Measurements from ENCODE around the gene PYGO2.

PYGO2 gene

DNA sequence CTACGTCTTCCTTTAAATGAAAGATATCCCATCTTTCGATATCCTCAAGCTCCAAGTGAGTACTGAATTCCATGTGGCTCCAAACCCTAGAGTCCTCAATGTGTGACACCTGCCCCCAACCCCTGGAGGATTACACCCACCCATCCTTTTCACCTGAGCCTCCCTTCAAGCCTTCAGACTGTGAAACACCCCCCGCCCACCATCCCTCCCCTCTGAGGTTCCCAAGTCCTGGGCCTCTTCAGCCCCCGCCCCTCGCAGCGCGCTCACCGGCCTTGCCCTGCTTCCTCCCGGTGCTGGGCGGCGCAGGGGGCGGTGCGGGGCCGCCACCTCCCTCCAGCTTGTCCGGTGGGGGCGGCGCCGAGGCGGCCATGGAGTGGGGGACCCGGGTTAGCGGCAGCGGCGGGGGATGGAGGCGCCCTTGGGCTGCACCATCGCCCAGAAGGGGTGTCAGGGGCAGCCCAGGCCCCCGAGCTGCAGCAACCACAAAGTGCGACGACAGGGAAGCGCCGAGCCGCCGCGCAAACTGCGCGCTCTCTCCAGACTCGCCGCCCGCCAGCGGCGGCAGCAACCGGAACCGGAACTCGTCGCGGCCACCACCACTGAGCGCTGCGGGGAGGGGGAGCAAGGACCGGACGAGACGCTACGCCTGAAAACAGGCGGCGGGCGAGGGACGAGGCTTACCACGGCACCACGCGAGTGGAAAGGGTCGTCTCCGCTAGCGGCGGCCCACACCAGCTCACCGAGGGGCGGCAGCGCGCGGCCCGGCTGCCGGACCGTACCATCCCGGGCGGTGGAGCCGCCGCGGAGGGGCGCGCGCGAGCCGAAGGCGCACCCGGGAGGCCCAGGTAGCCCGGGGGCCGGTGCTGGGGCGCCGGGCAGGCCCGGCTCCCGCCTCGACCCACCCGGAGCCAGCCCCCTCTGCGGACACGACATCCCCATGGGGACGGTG lies at the start of gene PYGO2:
TSS of gene PYGO2 (minus strand) at position 576 of the 949 bp plus-strand sequence. CDS start at position 370, 206 bp downstream.
- peak; percentile 48 for DNase-seq (ENCODE audit: low read depth)

DNA sequence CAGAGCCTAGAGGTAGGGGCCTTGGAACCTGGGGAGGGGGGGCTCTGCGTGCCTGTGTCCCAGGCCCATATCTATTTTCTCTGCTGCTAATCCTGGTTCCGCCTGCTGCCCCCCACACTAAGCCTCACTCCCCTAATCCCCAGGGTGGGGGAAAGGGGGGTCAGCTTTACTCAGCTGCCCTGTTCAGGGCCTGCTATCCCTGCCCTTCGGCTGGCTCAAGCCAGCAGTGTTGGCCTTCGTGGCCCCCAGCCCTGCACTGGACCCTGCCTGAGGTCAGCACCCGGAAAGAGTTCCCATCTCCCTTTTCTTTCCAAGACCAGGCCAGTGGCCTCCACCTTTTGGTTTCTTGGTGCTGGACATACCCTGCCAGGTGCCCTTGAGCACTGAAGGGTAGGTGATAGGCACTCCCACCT lies 49.4 kb upstream of the PYGO2 start:
- DNase-seq (ENCODE audit: low read depth) = no peak

DNA sequence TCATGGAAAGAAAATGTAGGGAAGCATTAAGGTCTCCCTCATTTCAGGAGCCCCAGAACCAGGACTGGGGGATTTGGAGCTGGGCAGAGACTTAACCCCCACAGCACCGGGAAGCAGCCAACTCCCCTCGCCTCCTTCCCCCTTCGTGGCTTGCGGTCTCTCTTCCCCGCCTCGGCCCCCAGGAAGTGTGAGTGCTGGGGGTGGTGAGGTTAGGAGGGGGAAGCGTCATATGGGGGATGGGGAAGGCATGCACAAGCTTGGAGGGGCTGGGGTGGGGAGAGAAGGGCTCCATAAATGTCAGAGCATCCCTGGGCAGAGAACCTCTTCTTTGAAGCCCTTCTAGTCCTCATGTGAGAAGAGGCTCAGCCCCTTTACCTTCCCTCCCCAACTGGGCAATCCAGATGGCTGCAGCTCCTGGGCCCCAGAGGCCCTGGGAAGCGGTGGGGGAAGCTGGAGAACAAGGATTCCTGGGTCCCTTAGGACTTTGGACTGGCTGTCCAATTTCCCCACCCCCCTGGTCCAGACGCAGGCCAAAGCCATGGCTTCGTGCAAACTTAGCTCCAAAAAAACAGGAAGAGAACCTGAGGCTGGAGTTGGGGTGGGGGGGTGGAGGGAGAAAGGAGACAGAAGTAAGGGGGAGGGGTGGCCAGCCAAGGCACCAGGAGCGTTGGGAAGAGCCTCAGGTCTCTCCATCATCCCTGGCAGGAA lies 48.8 kb upstream of the PYGO2 start:
- DNase-seq (ENCODE audit: low read depth) = no peak

DNA sequence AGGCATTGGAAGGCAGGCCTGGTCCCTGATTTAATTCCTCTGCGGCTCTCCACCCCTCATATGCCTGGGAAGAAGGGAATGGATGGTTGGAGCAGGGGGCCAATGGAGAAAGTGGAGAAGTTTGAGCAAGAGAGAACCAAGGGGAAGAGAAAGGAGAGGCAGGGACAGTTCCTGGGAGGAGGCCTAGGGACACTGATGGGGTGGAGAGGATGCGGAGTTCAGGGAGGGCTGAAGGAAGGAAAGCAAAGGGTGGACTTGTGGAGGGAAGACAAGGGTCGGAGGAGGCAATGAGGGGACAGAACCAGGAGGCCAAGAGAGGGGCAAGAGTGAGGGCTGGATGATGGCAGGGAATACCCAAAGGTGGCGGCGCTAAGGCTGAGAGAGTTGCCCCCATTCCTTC lies 48.2 kb upstream of the PYGO2 start:
- DNase-seq (ENCODE audit: low read depth) = no peak

DNA sequence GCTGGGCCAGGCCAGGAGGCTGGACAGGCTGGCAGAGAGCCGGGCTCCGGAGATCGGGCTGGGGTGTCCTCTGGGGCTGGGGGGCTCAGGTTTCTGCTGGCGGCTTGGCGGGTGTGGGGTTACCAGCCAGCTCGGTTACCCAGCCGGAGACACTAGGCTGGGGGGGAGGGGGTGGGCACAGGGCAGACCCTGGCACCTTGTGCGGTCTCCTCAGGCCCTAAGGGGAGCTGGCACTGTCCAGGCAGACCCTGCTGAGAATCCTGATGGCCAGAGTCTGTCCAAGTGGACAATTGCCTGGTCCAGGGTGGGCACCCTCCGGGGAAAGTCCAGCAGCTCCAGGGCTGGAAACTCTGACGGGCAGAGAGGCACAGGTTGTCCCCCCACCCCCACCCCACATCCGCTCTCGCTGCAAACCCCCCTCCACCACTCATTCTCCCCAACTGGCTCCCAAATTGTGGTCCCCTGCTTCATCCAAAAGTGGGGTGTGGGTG lies 47.7 kb upstream of the PYGO2 start:
- DNase-seq (ENCODE audit: low read depth) = no peak

- DNase-seq (ENCODE audit: low read depth) = no peak
Observed at GRCh38 chr1:155008015-155008941, 46.7 kb upstream of the PYGO2 start.

DNA sequence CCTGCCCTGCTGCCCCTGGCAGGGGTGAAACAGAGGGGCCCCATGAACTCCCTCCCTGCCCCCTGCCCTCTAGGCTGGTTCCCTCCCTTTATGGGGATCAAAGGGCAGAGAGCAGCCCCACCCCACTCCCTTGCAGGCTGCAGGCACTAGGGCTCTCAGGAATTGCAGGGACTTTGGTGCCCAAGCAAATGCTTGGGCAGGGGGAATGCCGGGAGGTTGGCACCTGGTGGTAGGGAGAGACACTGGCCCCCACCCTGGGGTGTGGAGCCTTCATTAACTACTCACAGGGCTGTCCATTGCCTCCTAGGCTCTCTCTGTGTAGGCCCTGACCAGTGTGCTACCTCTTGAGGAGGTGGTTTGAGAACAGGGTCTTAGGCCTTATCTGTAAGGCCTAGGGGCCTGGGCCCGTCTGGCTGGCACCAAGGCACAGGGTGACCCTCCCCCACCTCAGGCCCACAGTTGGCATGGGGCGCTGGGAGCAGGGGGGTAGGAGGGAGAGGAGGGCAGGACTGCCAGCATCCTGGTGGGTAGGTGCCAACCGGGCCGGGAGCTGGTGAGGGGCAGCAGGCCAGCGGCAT lies 45.8 kb upstream of the PYGO2 start:
- no peak for DNase-seq (ENCODE audit: low read depth)

DNA sequence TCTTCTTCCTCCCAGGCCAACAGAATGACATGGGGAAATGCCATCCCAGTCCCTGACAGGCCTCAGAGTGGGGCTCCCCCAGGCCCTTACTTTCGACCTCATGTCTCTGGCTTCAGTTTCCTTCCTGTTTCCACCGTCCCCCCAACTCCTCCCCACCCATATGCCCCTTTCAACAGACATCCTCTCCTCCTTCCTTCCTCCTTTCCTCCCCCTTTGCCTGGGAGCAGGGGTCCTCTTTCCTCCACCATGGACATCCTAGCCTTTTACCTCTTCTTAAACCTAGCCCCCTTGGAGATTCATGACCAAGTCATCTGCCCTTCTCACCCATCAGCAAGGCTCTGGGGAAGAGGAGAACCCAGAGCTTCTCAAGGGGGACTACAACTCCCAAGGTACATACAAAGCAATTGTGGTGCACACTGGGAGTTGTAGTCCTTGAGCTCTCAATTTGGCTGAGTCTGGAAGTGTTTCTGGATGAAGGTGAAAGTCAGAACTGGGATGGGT lies 45.1 kb upstream of the PYGO2 start:
- no peak for DNase-seq (ENCODE audit: low read depth)

GRCh38 chr1:155005076-155006011 lies 43.8 kb upstream of the PYGO2 start:
- peak; percentile 30 for DNase-seq (ENCODE audit: low read depth)

DNA sequence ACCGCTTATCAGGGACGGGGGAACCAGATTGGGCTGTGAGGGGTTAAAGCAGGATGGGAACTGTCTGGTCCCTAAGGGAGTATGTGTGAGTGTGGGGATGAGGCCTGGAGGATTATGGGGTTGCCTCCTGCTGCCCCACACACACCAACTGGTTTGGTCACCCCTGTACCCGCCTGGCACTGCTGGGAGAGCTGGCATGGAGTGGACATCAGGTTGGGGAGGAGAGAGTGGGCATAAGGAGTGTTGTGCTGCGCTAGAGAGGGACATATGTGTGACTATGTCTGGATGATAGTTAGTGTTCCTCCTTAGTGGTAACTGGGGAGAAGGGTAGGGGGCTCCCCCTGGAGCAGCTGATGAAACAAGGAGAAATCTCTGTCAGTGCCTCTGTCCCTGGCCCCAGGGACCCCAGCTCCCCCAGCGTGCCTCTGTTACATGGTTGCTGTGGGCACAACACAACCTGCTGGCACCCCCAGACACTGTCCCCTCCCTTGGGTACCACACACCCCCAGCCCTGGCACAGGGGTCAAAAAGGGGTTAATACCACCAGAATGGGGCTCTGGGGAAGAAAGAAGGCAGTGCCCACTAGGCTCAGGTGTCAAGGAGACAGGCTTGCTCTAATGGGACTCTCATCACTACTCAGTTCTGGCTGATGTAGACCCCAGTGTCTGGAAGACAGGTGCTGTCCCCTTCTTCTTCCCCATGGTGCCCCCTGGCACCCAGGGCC lies 42.9 kb upstream of the PYGO2 start:
- DNase-seq (ENCODE audit: low read depth) = no peak

DNA sequence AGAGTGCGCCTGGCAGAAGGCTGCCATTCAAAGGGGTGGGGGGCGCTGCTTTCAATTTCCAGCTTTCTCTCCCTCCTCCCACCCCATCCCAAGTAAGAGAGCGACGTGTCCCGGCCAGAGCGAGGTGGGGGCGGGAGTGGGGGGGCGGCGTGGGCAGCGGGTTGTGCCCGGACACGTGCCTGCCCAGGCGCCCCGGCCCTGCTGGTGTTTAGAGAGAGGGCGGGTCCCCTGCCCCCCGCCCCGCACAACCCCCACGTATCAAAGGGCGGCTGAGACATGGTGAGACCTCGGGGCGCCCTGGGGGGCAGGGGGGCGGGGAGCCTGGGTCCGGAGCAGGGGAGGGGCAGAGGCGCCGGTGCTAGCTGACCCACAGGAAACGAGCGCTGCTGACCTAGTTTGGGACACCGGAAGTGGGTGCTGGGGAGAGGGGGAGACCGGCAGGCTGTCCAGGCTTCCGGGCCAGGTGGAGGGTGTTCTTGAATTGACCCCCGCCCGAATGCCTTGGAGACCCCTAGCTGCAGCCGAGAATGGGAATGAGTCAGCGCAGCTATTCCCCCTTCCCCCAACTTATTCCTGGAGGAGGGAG lies 42.3 kb upstream of the PYGO2 start:
- DNase-seq (ENCODE audit: low read depth) = no peak

- no peak for DNase-seq (ENCODE audit: low read depth)
Observed at GRCh38 chr1:155003227-155003765, 41.7 kb upstream of the PYGO2 start.

GRCh38 chr1:155002464-155003226 lies 41.1 kb upstream of the PYGO2 start, which contains the start of gene ZBTB7B:
ZBTB7B (plus strand) TSS chr1:155002802; CDS start chr1:155014661, 11,859 bp downstream.
- no peak for DNase-seq (ENCODE audit: low read depth)

- peak; percentile 98 for DNase-seq (ENCODE audit: low read depth)
Observed at GRCh38 chr1:155001675-155002463, 40.3 kb upstream of the PYGO2 start.

DNA sequence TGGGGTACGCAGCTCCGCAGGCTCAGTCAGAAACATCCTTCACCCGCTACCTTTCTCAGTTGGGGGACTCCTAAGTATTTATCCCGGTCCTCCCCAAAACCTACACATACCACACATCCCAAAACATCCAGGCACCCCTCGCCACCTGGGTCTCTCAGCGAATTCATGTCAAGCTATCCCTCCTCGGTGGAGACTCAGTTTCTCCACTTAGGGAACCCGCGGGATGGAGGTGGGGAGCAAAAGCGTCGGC lies 39.8 kb upstream of the PYGO2 start:
- DNase-seq (ENCODE audit: low read depth) = no peak

GRCh38 chr1:155000726-155001424 lies 39.3 kb upstream of the PYGO2 start:
- DNase-seq (ENCODE audit: low read depth) = peak; percentile 77

GRCh38 chr1:155000411-155000725 lies 38.8 kb upstream of the PYGO2 start:
- no peak for DNase-seq (ENCODE audit: low read depth)
